Loucy (cell line): ENCODE results near the gene PSPH.
"Not testable (repeated sequence)": the region's sequence is repeated elsewhere in the genome, so short reads cannot be mapped to it uniquely, and the experiment has no call there.

ENCODE experiments used
- CTCF ChIP-seq: fragments of 200-600 bp; sonication (generic); conservative IDR thresholded peaks from 2 replicates; pipeline ENCODE4 v1.5.1; 2014; ENCODE audit warnings: mild to moderate bottlenecking, antibody characterized with exemption, low read length
- EZH2phosphoT487 ChIP-seq: fragments of 200-600 bp; IDR thresholded peaks from 2 replicates; pipeline ENCODE4 v1.6.1; 2018; ENCODE audit warnings: antibody characterized with exemption, mild to moderate bottlenecking, moderate library complexity, borderline replicate concordance

GRCh38 chr7:56045758-56046157 lies 5.5 kb downstream of the PSPH start:
- TF ChIP-seq CTCF, EZH2phosphoT487: not testable (repeated sequence)
